ENCODE measurements around the gene TRIM56. TPM values are rescaled to one million over a fixed set of nuclear protein-coding genes. Genes with fewer than 3 reads are reported as not detected.

Gene TRIM56
- total and polyA plus RNA-seq, 2 donors (not counting 1 experiment from before 2014, with no cell fraction given), result 6.0 to 27.6 TPM

DNA sequence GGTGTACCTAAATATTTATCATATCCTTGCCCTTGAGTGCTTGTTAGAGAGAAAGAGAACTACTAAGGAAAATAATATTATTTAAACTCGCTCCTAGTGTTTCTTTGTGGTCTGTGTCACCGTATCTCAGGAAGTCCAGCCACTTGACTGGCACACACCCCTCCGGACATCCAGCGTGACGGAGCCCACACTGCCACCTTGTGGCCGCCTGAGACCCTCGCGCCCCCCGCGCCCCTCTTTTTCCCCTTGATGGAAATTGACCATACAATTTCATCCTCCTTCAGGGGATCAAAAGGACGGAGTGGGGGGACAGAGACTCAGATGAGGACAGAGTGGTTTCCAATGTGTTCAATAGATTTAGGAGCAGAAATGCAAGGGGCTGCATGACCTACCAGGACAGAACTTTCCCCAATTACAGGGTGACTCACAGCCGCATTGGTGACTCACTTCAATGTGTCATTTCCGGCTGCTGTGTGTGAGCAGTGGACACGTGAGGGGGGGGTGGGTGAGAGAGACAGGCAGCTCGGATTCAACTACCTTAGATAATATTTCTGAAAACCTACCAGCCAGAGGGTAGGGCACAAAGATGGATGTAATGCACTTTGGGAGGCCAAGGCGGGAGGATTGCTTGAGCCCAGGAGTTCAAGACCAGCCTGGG is 53.1 kb downstream of the TRIM56 start:
- H3K36me3 ChIP-seq (ENCODE audit: control insufficient read depth, insufficient read depth, low read length), result peaks cover 18% of the 10 kb centered on the region
- no peaks in the 10 kb centered on the region for H3K27me3 ChIP-seq (ENCODE audit: control insufficient read depth, insufficient read depth, low read length)
- no peak overlapping the region for H3K4me3 ChIP-seq (replicated peaks in 1 of 4; ENCODE audit: control extremely low read depth in 1 of 4, insufficient read depth in 1 of 4, low read depth in 3 of 4, low read length in 4 of 4)
- H3K27ac ChIP-seq (ENCODE audit: insufficient read depth, low read length), result peak overlapping the region; percentile 48
- H2AFZ ChIP-seq (ENCODE audit: low read length), result no peak overlapping the region
- H4K20me1 ChIP-seq (ENCODE audit: control insufficient read depth, extremely low read depth, insufficient read depth, low read length), result no peaks in the 10 kb centered on the region
- H3K4me1 ChIP-seq (ENCODE audit: control insufficient read depth, extremely low read depth, insufficient read depth, low read length), result peaks cover 27% of the 10 kb centered on the region
- H3K9me3 ChIP-seq (ENCODE audit: control insufficient read depth, insufficient read depth, low read depth, low read length), result no peaks in the 10 kb centered on the region
- no peak overlapping the region for H3K9ac ChIP-seq (ENCODE audit: insufficient read depth, low read length)
- H3K4me2 ChIP-seq (ENCODE audit: extremely low read depth, insufficient read depth, low read length), result peak overlapping the region; percentile 10
- H3K79me2 ChIP-seq (ENCODE audit: control insufficient read depth, insufficient read depth, low read length), result peaks cover 2% of the 10 kb centered on the region
- DNase-seq (ENCODE audit: low read depth in 2 of 2), result peak; percentile 96 to 97
- TF ChIP-seq, protein P1, sequence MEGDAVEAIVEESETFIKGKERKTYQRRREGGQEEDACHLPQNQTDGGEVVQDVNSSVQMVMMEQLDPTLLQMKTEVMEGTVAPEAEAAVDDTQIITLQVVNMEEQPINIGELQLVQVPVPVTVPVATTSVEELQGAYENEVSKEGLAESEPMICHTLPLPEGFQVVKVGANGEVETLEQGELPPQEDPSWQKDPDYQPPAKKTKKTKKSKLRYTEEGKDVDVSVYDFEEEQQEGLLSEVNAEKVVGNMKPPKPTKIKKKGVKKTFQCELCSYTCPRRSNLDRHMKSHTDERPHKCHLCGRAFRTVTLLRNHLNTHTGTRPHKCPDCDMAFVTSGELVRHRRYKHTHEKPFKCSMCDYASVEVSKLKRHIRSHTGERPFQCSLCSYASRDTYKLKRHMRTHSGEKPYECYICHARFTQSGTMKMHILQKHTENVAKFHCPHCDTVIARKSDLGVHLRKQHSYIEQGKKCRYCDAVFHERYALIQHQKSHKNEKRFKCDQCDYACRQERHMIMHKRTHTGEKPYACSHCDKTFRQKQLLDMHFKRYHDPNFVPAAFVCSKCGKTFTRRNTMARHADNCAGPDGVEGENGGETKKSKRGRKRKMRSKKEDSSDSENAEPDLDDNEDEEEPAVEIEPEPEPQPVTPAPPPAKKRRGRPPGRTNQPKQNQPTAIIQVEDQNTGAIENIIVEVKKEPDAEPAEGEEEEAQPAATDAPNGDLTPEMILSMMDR (conservative IDR thresholded peaks at IDR 0.05 in 1 of 2, IDR thresholded peaks at IDR 0.05 in 1 of 2; ENCODE audit: low read depth in 1 of 2, low read length in 2 of 2), result peak; percentile 57 to 61
- no peak for TF ChIP-seq EZH2 (IDR thresholded peaks at IDR 0.05; ENCODE audit: low read length, missing control alignments)

DNA sequence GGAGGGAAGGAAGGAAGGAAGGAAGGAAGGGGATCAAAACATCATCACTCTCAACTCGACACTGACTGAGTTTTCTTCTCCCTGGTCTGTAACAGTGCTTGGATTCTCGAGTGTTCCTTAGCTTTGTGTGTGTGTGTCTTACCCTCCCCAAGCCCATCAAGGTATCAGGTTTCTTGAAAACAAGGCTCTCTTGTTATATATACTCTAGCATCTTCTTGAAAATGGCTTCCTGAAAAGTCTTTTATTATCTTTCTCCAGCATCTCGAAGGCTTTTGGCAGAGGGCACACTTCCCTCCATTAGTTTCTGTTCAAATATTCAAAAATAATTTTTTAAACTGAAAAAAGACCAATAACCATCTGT is 55.0 kb downstream of the TRIM56 start:
- H3K9me3 ChIP-seq (ENCODE audit: control insufficient read depth, insufficient read depth, low read depth, low read length), result no peaks in the 10 kb centered on the region
- H3K79me2 ChIP-seq (ENCODE audit: control insufficient read depth, insufficient read depth, low read length), result no peaks in the 10 kb centered on the region
- no peaks in the 10 kb centered on the region for H3K27me3 ChIP-seq (ENCODE audit: control insufficient read depth, insufficient read depth, low read length)
- H3K4me1 ChIP-seq (ENCODE audit: control insufficient read depth, extremely low read depth, insufficient read depth, low read length), result peaks cover 16% of the 10 kb centered on the region
- H3K4me2 ChIP-seq (ENCODE audit: extremely low read depth, insufficient read depth, low read length), result no peak overlapping the region
- H2AFZ ChIP-seq (ENCODE audit: low read length), result no peak overlapping the region
- TF ChIP-seq, protein P1 (conservative IDR thresholded peaks at IDR 0.05 in 1 of 2, IDR thresholded peaks at IDR 0.05 in 1 of 2; ENCODE audit: low read depth in 1 of 2, low read length in 2 of 2), result no peak
- TF ChIP-seq EZH2 (IDR thresholded peaks at IDR 0.05; ENCODE audit: low read length, missing control alignments), result no peak
- H3K36me3 ChIP-seq (ENCODE audit: control insufficient read depth, insufficient read depth, low read length), result peaks cover 11% of the 10 kb centered on the region
- H3K9ac ChIP-seq (ENCODE audit: insufficient read depth, low read length), result no peak overlapping the region
- no peaks in the 10 kb centered on the region for H4K20me1 ChIP-seq (ENCODE audit: control insufficient read depth, extremely low read depth, insufficient read depth, low read length)
- no peak for DNase-seq (ENCODE audit: low read depth in 2 of 2)
- H3K27ac ChIP-seq (ENCODE audit: insufficient read depth, low read length), result no peak overlapping the region
- H3K4me3 ChIP-seq (replicated peaks in 1 of 4; ENCODE audit: control extremely low read depth in 1 of 4, insufficient read depth in 1 of 4, low read depth in 3 of 4, low read length in 4 of 4), result no peak overlapping the region

DNA sequence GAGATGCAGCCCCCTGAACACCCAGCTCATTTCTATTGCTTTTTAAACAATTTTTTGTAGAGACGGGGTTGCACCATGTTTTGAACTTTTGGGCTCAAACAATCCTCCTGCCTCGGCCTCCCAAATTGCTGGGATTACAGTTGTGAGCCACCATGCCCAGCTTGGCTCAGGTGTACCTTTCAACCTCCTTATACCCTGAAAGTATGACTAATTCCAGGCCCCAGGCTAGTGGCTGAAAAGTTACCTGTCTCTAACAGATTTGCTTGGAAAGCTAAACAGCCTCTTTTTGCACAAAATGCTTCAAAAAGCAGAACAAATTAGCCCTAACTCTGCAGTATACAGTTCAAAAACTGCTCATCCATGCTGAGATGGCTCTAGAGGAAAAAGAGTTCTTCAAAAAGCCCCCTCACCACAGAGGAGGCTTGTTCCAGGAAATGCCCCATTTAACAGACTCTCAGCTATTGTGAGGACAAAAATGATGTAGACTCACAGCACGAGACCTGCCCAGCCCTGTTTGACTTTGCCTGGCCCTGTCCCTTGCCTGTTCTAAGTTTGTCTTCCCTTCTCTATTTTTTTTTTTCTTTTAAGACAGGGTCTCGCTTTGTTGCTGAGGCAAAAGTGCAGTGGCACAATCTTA is 55.6 kb downstream of the TRIM56 start:
- no peak overlapping the region for H3K4me2 ChIP-seq (ENCODE audit: extremely low read depth, insufficient read depth, low read length)
- no peak for TF ChIP-seq EZH2 (IDR thresholded peaks at IDR 0.05; ENCODE audit: low read length, missing control alignments)
- TF ChIP-seq, protein P1 (conservative IDR thresholded peaks at IDR 0.05 in 1 of 2, IDR thresholded peaks at IDR 0.05 in 1 of 2; ENCODE audit: low read depth in 1 of 2, low read length in 2 of 2), result no peak
- H2AFZ ChIP-seq (ENCODE audit: low read length), result no peak overlapping the region
- H3K27me3 ChIP-seq (ENCODE audit: control insufficient read depth, insufficient read depth, low read length), result no peaks in the 10 kb centered on the region
- no peak overlapping the region for H3K9ac ChIP-seq (ENCODE audit: insufficient read depth, low read length)
- no peaks in the 10 kb centered on the region for H3K79me2 ChIP-seq (ENCODE audit: control insufficient read depth, insufficient read depth, low read length)
- H3K4me1 ChIP-seq (ENCODE audit: control insufficient read depth, extremely low read depth, insufficient read depth, low read length), result peaks cover 11% of the 10 kb centered on the region
- H3K9me3 ChIP-seq (ENCODE audit: control insufficient read depth, insufficient read depth, low read depth, low read length), result no peaks in the 10 kb centered on the region
- no peak for DNase-seq (ENCODE audit: low read depth in 2 of 2)
- H3K36me3 ChIP-seq (ENCODE audit: control insufficient read depth, insufficient read depth, low read length), result peaks cover 6% of the 10 kb centered on the region
- H4K20me1 ChIP-seq (ENCODE audit: control insufficient read depth, extremely low read depth, insufficient read depth, low read length), result no peaks in the 10 kb centered on the region
- H3K4me3 ChIP-seq (replicated peaks in 1 of 4; ENCODE audit: control extremely low read depth in 1 of 4, insufficient read depth in 1 of 4, low read depth in 3 of 4, low read length in 4 of 4), result no peak overlapping the region
- no peak overlapping the region for H3K27ac ChIP-seq (ENCODE audit: insufficient read depth, low read length)

Other genes with a start within 250 kb of the TRIM56 start
- gene SLC12A9, start 232.8 kb upstream of the TRIM56 start, total RNA-seq, result 13.4 and 18.5 TPM in 2 replicates
- 6.6 and 7.1 TPM in 2 replicates for gene SLC12A9, start 232.8 kb upstream of the TRIM56 start, polyA plus RNA-seq
- 61.9 and 96.1 TPM in 2 replicates for gene TRIP6, start 218.1 kb upstream of the TRIM56 start, total RNA-seq
- gene TRIP6, start 218.1 kb upstream of the TRIM56 start, polyA plus RNA-seq, result 76.2 and 89.8 TPM in 2 replicates
- 29.3 and 32.0 TPM in 2 replicates for gene SRRT, start 210.4 kb upstream of the TRIM56 start, total RNA-seq
- 33.7 and 56.9 TPM in 2 replicates for gene SRRT, start 210.4 kb upstream of the TRIM56 start, polyA plus RNA-seq
- 4.0 and 7.7 TPM in 2 replicates for gene UFSP1, start 195.8 kb upstream of the TRIM56 start, total RNA-seq
- 0.53 and 1.1 TPM in 2 replicates for gene UFSP1, start 195.8 kb upstream of the TRIM56 start, polyA plus RNA-seq
- under 0.01 and 0.26 TPM in 2 replicates for gene ACHE, start 189.6 kb upstream of the TRIM56 start, total RNA-seq
- gene ACHE, start 189.6 kb upstream of the TRIM56 start, polyA plus RNA-seq, result 0.07 and 0.11 TPM in 2 replicates
- not detected in 2 replicates for gene MUC3A, start 135.9 kb upstream of the TRIM56 start, total RNA-seq
- gene MUC3A, start 135.9 kb upstream of the TRIM56 start, polyA plus RNA-seq, result 0.02 TPM in 1 of 2 replicates, not detected in the other
- gene MUC12, start 115.9 kb upstream of the TRIM56 start, total RNA-seq, result 0.50 and 0.51 TPM in 2 replicates
- 0.95 and 1.6 TPM in 2 replicates for gene MUC12, start 115.9 kb upstream of the TRIM56 start, polyA plus RNA-seq
- gene MUC17, start 65.4 kb upstream of the TRIM56 start, total RNA-seq, result not detected in 2 replicates
- gene MUC17, start 65.4 kb upstream of the TRIM56 start, polyA plus RNA-seq, result not detected in 2 replicates
- 41.3 and 167 TPM in 2 replicates for gene SERPINE1, start 41.6 kb downstream of the TRIM56 start, total RNA-seq
- gene SERPINE1, start 41.6 kb downstream of the TRIM56 start, polyA plus RNA-seq, result 679 and 1,153 TPM in 2 replicates
- 127 and 139 TPM in 2 replicates for gene AP1S1, start 69.0 kb downstream of the TRIM56 start, total RNA-seq
- gene AP1S1, start 69.0 kb downstream of the TRIM56 start, polyA plus RNA-seq, result 128 and 185 TPM in 2 replicates
- gene VGF, start 80.1 kb downstream of the TRIM56 start, total RNA-seq, result 0.26 and 0.66 TPM in 2 replicates
- gene VGF, start 80.1 kb downstream of the TRIM56 start, polyA plus RNA-seq, result 0.14 TPM in 1 of 2 replicates, not detected in the other
- gene NAT16, start 94.8 kb downstream of the TRIM56 start, total RNA-seq, result not detected in 2 replicates
- gene NAT16, start 94.8 kb downstream of the TRIM56 start, polyA plus RNA-seq, result not detected in 2 replicates
- not detected in 2 replicates for gene MOGAT3, start 115.6 kb downstream of the TRIM56 start, total RNA-seq
- not detected in 2 replicates for gene MOGAT3, start 115.6 kb downstream of the TRIM56 start, polyA plus RNA-seq
- gene PLOD3, start 132.1 kb downstream of the TRIM56 start, total RNA-seq, result 52.4 and 89.0 TPM in 2 replicates
- gene PLOD3, start 132.1 kb downstream of the TRIM56 start, polyA plus RNA-seq, result 86.0 and 106 TPM in 2 replicates
- 62.1 and 62.9 TPM in 2 replicates for gene ZNHIT1, start 132.7 kb downstream of the TRIM56 start, total RNA-seq
- gene ZNHIT1, start 132.7 kb downstream of the TRIM56 start, polyA plus RNA-seq, result 33.9 and 36.6 TPM in 2 replicates
- gene CLDN15, start 152.3 kb downstream of the TRIM56 start, total RNA-seq, result 2.6 and 3.1 TPM in 2 replicates
- 1.6 and 1.8 TPM in 2 replicates for gene CLDN15, start 152.3 kb downstream of the TRIM56 start, polyA plus RNA-seq
- 148 and 169 TPM in 2 replicates for gene FIS1, start 159.6 kb downstream of the TRIM56 start, total RNA-seq
- gene FIS1, start 159.6 kb downstream of the TRIM56 start, polyA plus RNA-seq, result 297 and 347 TPM in 2 replicates
- 19.8 and 22.9 TPM in 2 replicates for gene IFT22, start 236.3 kb downstream of the TRIM56 start, total RNA-seq
- gene IFT22, start 236.3 kb downstream of the TRIM56 start, polyA plus RNA-seq, result 34.2 and 35.2 TPM in 2 replicates